Stimulated activated CD8-positive, alpha-beta memory T cell treated with anti-CD3 and anti-CD28 coated beads, Interleukin-4, amount 100 ng/mL, for 4 hours (primary cell): ENCODE measurements around the gene MIDN.

Source experiments
- DNase-seq, 2 donors: peaks; one replicate each; pipeline ENCODE4 v3.0.0-alpha.2; 2020; ENCODE audit warnings: low read depth in 2 of 2, low spot score in 1 of 2

Gene MIDN

DNA sequence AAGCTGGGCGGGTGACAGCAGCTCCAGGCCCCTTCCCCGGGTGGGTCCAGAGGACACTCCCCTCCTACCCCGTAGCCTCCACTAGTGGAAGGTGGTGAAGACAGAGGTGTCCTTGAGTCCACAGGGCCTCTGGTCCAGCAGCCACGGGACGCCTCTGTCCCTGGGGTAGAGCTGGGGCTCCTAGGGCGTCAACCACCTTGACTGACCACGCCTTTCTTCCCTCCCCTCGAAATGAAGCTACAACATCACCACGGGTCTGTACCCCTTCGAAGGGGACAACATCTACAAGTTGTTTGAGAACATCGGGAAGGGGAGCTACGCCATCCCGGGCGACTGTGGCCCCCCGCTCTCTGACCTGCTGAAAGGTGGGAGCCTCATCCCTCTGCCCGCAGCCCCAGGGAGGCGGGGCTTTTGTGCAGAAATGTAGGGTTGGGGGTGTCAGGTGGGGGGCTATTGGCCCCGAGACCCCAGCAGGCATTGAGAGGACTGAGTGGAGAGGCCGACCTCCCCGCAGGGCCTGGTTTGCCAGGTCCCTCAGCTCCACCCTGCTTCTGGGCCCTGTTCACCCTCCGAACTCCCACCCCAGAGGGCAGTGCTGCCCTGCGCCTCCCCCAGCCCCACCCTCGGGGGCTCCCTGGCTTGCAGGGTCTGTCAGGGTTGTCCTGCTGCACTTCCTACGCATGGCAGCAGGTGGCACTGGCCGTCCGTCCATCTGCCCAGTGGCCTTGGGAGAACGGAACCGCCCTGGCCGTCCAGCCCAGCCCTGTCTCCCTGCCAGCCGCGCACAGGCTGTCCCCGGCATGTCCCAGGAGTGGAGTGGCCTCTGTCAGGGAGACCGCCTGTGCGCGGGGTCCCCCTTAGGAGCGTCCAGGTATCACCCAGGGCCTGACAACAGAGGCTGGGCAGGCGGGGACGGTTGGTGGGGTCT, 27.1 kb upstream of the MIDN start:
- no peak for DNase-seq

DNA sequence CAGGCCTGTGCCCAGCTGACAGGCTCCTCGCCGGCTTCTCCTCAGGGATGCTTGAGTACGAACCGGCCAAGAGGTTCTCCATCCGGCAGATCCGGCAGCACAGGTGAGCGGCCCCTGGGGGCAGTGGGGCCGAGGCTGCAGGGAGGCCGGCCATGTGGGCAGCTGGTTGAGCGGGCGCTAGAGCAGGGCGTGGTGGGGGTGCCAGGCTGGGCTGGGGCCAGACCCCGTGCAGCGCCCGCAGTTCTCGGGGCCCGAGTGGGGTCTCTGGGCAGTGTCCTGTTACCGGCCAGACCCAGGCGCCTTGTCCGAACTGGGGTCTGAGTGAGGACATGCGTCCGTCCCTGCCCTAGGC, 26.5 kb upstream of the MIDN start:
- no peak for DNase-seq

DNA sequence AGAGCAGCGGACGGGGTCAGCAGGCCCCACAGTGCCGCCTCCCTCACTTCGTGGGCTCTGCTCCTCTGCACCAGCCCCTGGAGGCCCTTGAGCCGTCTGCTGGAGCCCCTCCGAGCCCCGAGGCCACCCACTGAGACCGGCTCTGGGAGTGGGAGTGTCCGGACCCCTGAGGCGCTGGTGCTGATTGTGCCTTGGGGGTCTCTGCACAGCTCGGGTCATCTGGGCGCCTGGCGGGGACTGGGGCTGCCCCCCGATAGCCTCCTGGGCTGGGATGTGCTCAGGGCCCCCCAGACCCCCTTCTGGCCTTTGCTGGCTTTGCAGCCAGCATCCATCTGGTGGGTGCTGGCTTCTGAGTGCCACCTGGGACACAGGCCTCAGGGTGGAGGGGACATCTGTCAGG, 26.0 kb upstream of the MIDN start:
- no peak for DNase-seq

DNA sequence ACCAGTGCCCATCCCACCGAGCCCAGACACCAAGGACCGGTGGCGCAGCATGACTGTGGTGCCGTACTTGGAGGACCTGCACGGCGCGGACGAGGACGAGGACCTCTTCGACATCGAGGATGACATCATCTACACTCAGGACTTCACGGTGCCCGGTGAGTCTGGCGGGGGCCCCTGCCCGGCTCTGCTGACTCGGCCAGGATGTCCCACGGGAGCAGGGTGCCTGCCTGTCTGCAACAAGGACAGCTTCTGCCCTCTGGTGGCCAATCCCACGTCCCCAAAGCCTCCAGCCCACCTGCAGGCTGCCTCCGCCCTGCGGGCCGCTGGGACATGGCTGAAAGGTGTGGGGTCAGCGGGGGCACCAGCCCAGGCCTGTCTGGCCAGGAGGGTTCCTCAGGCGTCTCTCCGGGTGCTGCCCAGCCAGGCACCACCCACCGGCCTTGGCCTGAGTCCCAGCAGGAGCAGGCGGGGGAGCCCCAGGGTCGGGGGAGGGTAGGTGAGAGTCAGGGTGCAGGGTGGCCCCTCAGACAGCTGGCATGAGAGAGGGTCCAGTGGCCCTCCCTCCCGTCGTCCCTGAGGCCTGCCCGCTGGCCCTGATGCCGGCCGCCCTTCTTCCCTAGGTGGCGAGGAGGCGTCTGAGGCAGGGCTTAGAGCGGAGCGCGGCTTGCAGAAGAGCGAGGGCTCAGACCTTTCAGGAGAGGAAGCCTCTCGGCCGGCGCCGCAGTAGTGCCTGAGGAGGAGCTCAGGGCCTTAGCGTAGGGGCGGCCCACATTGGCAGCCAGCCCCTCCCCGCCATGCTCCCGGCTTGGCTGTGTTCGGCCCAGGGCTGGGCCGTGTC, 25.1 kb upstream of the MIDN start:
- DNase-seq = no peak

DNA sequence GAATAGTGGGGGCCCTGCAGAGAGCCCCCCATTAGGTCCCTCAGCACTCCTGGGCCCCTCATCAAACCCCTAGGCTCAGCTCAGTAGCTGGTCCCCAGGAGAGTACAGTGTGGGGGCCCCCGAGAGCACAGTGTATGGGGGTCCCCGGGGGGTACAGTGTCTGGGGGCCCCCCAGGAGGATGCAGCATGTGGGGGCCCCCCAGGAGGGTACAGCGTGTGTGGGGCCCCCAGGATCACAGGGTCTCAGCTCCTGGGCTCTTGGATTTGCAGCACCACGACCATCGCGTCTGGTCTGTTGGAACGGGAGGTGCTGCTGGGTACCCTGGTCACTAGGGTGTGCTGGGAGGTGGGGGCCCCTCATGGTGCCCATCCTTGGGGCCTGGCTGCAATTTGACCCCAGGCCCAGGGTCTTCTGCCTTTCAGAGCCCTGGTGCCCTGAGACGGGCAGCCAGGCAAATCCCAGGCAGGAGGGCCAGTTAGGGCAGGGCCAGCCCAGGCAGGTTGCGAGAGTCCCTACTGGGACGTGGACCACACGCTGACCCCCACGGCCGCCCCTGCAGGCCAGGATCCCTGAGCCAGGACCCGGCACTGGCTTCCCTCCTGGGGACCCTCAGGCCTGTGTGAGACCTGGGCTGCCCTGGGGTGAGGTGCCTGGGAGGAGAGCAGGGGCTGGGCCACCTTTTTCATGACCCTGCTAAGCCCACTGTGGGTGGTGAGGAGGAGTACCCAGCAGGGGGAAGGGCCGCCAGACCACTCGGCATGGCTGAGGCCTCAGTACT, 24.1 kb upstream of the MIDN start:
- no peak for DNase-seq

DNA sequence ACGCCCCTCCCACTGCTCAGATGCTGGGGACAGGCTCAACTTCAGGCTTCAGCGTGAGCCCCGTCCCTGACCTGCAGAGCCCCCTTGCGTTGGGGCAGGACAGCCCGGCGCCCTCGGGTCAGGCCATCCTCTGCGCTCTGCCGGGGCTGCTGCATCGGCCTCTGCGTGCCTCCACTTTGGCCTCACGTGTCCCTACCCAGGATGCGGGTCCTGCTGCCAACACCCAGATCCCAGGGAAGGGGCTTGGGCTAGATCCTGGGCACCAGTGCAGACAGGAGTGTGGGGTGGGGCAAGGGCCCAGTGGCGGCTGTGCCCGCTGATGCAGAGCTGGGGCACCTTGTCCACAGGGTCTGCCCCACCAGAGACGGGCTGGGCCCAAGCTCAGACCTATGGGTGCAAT, 23.5 kb upstream of the MIDN start:
- DNase-seq = no peak

DNA sequence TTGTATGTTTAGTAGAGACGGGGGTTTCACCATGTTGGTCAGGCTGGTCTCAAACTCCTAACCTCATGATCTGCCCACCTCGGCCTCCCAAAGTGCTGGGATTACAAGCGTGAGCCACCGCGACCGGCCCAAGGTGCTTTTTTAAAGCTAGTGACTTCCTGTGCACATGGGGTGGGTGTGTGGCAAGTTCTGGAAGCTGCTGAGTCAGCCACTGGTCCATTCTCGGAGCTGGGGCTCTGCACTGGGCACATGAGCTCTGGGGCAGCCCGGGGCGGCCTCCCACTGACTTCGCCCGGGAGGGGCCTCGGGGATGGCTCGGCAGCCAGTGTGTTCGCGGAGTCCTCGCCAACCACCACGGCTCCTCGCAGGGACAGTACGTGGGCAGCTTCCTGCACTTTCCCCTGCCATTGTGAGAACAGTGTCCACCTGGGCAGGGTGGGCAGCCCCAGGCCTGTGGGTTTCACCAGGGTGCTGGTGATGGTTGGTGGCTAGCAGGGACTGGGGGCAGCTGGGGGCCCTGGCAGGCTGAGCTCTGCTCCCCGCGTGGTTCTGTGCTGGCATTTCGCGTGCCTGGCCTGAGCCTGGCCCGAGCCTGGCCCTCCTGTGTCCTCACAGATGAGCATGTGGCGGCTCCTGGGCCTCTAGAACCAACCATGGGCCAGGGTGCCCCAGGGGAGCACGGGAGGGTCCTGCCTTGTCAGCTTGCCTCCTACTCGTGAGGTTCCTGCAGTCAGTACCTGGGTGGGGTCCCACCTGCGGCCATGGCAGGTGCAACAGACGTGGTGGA, 22.8 kb upstream of the MIDN start:
- DNase-seq = no peak

DNA sequence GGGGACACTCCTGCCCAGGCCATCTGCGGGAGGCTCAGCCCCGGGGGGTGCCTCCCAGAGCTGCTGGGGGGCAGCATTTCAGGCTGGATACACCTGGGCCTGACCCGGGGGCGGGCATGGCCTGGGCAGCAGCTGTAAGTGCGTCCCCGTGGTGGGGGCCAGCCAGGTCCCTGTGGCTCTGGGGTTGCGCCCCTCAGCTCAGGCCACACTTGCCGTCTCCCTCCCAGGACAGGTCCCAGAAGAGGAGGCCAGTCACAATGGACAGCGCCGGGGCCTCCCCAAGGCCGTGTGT, 22.2 kb upstream of the MIDN start:
- DNase-seq = no peak

DNA sequence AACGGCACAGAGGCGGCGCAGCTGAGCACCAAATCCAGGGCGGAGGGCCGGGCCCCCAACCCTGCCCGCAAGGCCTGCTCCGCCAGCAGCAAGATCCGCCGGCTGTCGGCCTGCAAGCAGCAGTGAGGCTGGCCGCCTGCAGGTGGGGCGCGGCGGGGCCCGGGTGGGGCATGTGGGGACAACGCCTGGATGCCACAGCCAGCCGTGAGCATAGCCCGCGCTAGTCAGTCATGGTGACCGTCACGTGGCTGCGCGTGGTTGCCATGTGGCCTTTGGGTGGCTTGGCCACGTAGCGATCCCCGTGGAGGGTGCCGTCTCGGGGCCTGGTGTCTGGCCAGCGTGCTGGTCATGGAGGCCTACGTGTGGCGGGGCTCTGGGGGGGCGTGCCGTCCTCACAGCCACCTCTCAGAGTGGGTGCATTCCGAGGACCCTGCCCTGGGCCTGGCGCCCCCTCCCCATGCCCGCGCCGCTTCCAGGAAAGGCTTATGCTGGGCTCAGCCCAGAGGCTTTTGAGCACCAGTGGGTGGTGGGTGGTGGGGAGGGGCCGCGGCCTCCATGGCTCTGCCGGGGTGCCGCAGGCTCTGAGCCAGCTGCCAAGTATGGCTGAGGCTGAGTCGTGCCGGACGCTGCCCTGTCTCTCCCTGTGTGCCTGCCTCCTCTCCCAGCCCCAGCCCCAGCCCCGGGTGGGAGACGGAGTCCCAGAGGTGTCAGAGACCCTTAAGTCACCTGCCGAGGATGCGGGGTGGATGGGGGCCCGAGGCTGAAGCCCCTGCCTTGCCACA, 21.7 kb upstream of the MIDN start:
- no peak for DNase-seq

DNA sequence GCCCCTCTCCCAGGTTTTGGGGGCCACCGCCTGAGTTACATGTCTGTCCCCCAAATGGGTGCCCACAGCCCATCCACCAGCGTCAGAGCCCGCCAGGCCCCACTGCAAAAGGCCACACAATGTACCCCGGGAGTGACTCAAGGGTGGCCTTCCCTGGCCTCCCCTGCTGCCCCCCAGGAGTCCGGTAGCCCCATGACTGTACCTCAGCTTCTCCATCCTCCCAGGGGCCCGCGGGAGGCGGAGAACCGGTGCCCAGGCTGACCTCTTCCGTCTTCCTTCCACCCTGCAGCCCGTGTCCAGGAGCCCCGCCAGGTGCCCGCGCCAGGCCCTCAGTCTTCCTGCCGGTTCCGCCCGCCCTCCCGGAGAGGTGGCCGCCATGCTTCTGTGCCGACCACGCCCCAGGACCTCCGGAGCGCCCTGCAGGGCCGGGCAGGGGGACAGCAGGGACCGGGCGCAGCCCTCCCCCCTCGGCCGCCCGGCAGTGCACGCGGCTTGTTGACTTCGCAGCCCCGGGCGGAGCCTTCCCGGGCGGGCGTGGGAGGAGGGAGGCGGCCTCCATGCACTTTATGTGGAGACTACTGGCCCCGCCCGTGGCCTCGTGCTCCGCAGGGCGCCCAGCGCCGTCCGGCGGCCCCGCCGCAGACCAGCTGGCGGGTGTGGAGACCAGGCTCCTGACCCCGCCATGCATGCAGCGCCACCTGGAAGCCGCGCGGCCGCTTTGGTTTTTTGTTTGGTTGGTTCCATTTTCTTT, 20.9 kb upstream of the MIDN start:
- DNase-seq = no peak

DNA sequence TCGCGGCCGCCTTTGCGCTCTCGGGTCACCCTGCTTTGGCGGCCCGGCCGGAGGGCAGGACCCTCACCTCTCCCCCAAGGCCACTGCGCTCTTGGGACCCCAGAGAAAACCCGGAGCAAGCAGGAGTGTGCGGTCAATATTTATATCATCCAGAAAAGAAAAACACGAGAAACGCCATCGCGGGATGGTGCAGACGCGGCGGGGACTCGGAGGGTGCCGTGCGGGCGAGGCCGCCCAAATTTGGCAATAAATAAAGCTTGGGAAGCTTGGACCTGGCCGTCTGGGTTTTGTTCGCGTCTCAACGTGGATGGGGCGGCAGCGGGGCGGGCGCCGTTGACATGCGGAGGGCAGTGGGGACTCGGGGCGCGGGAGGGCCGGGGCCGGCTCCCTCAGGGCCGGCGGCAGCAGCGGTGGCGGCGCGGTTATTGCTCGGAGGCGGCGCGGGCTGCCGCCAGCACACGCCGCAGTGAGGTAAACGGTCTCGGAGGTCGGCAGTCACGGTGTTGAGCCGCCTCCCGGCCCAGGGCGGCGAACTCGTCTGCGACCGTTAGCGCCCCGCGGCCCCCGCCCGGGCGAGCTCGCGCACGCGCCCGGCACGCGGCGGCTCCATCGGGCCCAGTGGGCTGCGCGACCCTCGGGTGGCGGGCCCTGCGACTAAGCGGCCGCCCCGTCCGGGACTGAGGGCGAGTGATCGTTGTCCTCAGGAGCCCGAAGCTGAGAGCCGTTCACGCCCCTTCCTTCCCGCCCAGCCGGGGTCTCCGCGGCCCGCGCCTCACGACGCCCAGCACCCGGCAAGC, 20.0 kb upstream of the MIDN start:
- no peak for DNase-seq

DNA sequence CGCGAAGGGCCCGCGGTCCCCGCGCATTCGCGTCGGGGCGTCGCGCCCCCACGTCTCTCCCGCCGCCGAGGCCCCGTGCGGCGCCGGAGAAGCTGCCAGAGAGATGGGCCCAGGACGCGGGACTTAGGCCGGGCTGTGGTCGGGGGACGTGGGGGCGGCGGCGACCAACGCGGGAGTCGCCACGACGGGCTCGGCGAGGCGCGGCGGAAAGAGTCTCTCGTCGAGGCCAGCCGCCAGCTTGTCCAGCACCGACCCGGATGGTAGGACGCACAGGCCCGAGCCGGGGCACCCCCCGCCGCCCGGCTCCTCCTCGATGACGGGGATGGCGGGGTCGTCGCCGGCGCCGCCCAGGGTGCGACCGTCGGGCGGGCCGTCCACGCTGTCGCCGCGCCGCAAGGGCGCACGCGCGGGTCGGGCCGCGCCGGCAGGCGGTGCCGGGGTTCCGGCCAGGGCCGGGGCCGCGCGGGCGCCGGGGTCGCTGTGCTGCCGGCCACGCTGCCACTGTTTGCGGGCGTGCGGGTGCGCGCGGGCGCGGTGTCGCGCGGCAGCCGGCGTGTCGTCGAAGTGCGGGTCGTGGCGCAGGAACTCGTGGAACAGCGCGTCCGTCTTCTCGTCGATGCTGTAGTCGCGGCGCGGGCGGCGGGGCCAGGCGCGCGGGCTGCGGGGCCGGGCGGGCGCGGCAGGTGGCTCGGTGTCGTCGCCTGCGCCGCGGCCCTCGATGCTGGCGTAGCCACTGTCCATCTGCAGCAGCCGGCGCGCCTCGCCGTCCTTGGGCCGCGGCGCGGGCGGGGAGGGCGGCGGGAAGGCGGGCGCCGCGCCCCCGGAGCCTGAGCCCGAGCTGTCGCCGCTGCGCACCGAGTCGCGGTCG, 19.1 kb upstream of the MIDN start:
- DNase-seq = no peak

DNA sequence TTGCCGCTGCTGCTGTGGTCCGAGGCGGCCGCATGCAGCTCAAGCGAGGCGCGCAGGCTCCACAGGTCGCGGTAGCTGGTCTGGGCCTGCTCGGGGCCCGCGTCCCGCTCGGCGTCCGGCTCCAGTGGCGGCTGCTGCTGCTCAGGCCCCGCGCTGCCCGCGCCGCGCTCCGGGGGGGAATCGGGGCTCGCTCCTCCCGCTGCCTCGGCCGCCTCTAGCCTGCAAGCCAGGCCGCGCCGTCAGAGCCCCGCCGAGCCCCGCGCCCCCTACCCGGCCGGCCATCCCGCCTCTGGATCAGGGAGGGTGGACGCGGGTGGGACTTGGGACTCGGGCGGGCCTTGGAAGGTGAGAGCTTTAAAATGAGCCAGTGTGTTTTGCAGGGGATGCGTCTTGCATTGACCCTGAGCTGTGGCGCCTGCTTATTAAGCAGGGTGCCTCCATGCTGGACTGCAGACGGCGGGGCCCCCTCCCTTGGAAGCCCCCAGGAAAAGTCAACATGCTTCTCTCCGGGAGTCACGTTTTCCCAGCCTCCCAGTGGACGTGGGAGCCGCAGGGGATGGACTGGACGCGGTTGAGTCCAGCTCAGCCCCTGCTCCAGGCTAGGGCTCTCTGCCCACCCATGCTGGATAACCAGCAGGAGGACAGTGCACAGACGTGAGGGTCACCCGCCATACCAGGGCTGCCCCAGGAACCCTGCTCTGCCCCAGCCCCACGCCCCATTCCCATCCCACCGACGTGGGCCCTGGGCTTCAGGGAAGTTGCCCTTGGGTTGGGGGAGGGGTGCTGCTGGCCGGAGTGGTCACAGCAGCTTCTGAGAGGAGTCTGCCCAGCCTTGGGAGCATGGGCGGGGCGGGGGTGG, 18.2 kb upstream of the MIDN start:
- no peak for DNase-seq

DNA sequence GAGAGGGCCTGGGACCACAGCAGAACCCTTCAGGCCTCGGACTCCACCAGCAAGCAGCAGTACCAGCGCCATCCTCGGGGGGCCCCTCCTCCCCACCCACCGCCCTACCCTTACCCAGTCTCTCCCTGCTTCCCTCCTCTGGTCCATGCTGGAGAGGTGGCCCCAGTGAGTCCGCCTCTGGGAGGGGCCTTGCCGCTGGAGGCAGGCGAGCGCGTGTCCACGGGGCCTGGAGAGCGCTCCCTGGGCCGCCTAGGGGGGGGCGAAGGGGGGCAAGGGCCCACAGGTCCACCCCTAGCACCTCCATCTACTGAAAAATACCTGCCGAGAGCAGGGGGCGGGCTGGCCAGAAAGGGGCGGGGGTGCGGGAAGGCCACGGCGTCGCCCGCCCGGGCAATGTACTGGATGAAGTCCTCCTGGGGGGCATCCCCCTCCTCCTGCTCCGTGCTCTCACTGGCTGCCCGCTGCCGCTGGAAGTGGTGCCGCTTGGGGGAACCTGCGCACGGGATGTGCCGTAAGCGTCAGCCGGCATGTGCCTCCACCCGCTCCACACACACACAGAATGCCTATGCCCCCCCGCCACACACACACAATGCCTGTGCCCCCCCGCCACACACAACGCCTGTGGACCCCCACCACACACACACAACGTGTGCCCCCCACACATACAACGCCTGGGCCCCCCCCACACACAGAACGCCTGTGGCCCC, 17.4 kb upstream of the MIDN start:
- DNase-seq = no peak

DNA sequence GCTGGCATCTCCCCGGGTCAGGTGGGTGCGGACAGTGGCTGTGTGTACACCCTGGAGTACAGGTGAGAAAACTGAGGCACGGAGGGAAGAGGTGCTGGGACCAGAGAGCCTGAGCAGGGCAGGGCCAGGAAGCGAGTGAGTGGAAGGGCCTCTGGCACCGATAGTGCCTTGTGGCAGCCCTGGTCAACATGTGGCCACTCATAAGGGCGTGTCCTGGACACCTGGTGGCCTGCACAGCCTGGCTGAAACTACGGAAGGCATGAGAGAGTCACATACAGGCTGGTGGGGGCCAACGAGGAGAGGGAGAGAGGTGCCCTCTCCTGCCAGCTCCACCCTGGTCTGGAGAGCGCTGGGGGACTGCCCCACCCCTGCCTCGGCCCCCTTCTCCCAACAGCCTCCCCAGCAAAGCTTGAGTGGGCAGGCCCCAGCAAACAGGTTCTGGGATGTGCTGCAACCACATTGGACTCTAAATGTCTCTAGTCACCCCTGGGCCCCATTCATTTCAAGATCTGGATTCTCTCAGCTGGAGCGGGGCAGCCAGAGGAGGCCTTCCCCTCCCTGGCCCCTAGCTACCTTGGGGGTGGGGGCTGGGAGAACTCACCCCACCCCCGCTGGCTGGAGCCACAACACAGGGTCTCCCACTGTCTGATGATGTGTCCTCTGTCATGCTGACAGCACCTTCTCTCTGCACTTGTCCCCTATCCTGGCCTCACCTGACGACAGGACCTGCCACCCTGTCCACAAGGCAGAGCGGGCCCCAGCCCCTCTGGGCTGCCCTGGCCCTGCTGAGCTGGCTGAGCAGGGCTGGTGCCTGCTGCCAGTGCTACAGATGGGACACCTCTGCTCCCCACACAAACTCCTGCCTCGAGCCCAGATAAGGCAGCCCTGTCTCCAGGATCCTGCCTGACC, 16.4 kb upstream of the MIDN start:
- DNase-seq = no peak
